Fibroblast of peridontal ligament (primary cell): ENCODE measurements around the gene APAF1.

ENCODE experiments used
- DNase-seq: peaks from one replicate; pipeline ENCODE4 v3.0.0-alpha.2; 2010; ENCODE audit errors: extremely low read depth

The APAF1 gene

DNA sequence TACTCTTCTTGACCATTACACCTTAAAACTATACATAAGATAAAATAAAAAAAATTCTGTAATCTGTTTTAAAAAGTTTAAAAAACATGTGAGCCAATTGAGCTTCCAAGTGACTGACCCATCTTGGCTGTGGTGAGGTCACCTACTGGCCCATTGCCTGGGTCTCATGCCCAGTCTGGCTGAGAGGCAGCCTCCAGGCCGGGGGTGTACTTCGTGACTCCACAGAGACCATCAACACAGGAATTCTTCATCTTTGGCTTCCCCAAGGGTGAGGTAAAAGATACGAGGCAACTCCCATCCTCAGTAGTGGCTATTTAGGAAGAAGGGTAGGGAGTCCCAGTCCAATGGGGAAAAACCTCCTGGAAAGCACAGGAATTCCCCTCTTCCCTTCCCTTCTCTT, 113.2 kb downstream of the APAF1 start:
- peak; percentile 77 for DNase-seq

DNA sequence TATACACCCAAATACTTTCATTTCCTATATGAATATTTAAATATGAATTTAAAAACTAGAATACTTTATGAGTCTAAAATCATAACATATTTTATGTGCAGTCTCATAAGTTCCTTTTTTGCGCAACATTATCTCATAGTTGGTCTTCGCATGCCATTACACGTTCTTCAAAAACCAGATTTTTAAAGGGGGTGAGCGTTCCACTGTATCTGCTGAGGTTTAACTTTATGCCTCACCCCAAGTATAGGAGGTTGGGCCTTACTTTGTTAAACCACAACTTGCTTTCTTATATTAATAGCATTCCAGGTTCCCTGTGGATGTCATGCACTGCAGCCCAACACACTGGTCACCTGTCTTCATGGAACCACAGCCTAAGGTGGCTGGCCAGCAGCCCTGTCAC, 118.6 kb downstream of the APAF1 start:
- no peak for DNase-seq

DNA sequence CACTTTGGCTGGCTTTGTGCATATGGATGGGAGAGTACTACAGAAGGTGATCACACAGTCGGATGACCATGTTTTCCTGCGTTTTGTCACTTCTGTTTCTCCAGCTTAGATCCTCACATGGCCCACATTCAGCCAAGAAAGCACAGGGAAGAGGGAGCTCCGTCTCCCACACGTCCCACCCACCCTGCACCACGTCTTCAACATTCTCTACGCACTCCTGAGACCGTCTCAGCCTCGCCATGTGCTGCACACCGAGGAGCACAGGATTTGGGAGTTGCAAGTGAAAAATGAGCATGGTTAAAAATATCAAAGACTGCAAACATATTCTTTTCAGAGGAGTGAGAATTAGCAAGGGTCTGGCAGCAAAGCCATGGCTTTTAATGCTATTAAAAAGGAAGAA, 122.2 kb downstream of the APAF1 start:
- DNase-seq, result no peak

GRCh38 chr12:98769068-98769467, 124.0 kb downstream of the APAF1 start:
- peak; percentile 32 for DNase-seq

- no peak for DNase-seq
Measured at GRCh38 chr12:98770230-98770629, 125.1 kb downstream of the APAF1 start.

GRCh38 chr12:98771811-98772752, 127.0 kb downstream of the APAF1 start:
- no peak for DNase-seq

- no peak for DNase-seq
Measured at GRCh38 chr12:98772818-98773217, 127.7 kb downstream of the APAF1 start.

DNA sequence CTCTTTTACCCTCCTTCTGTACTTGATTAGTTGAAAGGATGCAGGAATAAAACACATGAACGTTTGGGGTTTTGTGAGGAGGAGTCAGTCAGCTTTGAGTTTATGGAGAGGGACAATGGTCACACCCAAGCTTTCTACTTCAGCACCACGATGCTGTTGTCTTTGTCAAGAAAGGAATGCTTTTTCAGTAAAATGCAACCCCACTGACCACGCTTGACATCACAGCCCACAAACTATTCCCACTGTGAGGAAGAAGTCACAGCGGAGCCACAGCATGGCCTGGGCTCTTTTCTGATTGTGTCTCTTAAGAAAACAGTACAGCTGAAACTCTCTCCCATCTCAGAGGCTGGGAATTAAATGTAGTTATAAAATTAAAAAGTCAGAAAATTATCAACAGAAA, 135.2 kb downstream of the APAF1 start:
- DNase-seq, result no peak

GRCh38 chr12:98783420-98783819, 138.3 kb downstream of the APAF1 start:
- no peak for DNase-seq
